HepG2 (cell line): ENCODE data around the gene MYADML2. TPM values are rescaled to one million over a fixed set of nuclear protein-coding genes. Genes with fewer than 3 reads are reported as not detected.

Source experiments
- ASH2L ChIP-seq: fragments of 300-600, 200-600 bp; sonication (generic); IDR thresholded peaks from 2 replicates; pipeline ENCODE4 v1.7.0; 2017; ENCODE audit warnings: low read depth, mild to moderate bottlenecking, moderate library complexity, mixed read lengths, low read length; ENCODE audit not compliant: insufficient read length
- GABPB1 ChIP-seq: IDR thresholded peaks from 2 replicates; pipeline ENCODE4 v1.6.1; 2016; ENCODE audit warnings: mild to moderate bottlenecking, missing genetic modification reagents, moderate library complexity, missing compliant biosample characterization
- HOMEZ ChIP-seq: IDR thresholded peaks from 2 replicates; pipeline ENCODE4 v1.6.1; 2016; ENCODE audit warnings: low read depth
- MTA1 ChIP-seq: sonication (generic); formaldehyde crosslinking; IDR thresholded peaks from 2 replicates; pipeline ENCODE4 v1.4.0; 2020; ENCODE audit warnings: missing genetic modification reagents, mild to moderate bottlenecking, borderline replicate concordance
- MTF1 ChIP-seq: sonication (generic); formaldehyde crosslinking; IDR thresholded peaks from 2 replicates; pipeline ENCODE4 v1.5.0; 2020; ENCODE audit warnings: missing genetic modification reagents
- SAFB2 ChIP-seq: sonication (generic); formaldehyde crosslinking; IDR thresholded peaks from 2 replicates; pipeline ENCODE4 v1.5.1; 2020; ENCODE audit warnings: missing genetic modification reagents, low read depth, mild to moderate bottlenecking, borderline replicate concordance
- SMARCE1 ChIP-seq: fragments of 450-650 bp; IDR thresholded peaks from 2 replicates; pipeline ENCODE4 v1.6.1; 2017; ENCODE audit warnings: borderline replicate concordance
- SRY ChIP-seq: sonication (generic); formaldehyde crosslinking; IDR thresholded peaks from 2 replicates; pipeline ENCODE4 v1.8.0; 2022; ENCODE audit warnings: mild to moderate bottlenecking, missing genetic modification reagents
- TEAD3 ChIP-seq: optimal IDR thresholded peaks from 2 replicates; pipeline ENCODE3; 2016; ENCODE audit warnings: borderline replicate concordance
- ZBTB40 ChIP-seq, 2 experiments: fragments of 450-650 bp in 1 of 2; sonication (generic) in 1 of 2; formaldehyde crosslinking in 1 of 2; IDR thresholded peaks; 2 replicates each; pipeline versions ENCODE4 v1.6.1 to v1.8.0; 2016 to 2022; ENCODE audit warnings: antibody characterized with exemption in 1 of 2, mild to moderate bottlenecking in 1 of 2, missing genetic modification reagents in 1 of 2
- ZC3H4 ChIP-seq: sonication (generic); formaldehyde crosslinking; IDR thresholded peaks from 2 replicates; pipeline ENCODE4 v1.4.0; 2020; ENCODE audit warnings: missing genetic modification reagents, borderline replicate concordance
- ZNF343 ChIP-seq: sonication (generic); formaldehyde crosslinking; IDR thresholded peaks from 2 replicates; pipeline ENCODE4 v1.4.0; 2020; ENCODE audit warnings: mild to moderate bottlenecking, missing genetic modification reagents
- ZNF468 ChIP-seq: sonication (generic); formaldehyde crosslinking; IDR thresholded peaks from 2 replicates; pipeline ENCODE4 v1.8.0; 2022; ENCODE audit warnings: mild to moderate bottlenecking, moderate library complexity, missing genetic modification reagents
- ZNF563 ChIP-seq: sonication (generic); formaldehyde crosslinking; IDR thresholded peaks from 2 replicates; pipeline ENCODE4 v1.8.0; 2022; ENCODE audit warnings: mild to moderate bottlenecking, moderate library complexity, missing genetic modification reagents
- ZNF569 ChIP-seq: sonication (generic); formaldehyde crosslinking; IDR thresholded peaks from 2 replicates; pipeline ENCODE4 v1.5.0; 2020; ENCODE audit warnings: mild to moderate bottlenecking, missing genetic modification reagents, moderate library complexity, borderline replicate concordance
- ZNF691 ChIP-seq: sonication (generic); formaldehyde crosslinking; IDR thresholded peaks from 2 replicates; pipeline ENCODE4 v1.4.0; 2020; ENCODE audit warnings: missing genetic modification reagents, low read depth, mild to moderate bottlenecking, borderline replicate concordance
- polyA plus RNA-seq, 8 experiments: library from polyadenylated mRNA; depleted of rRNA in 3 of 8; stranded (reverse) in 7 of 8; unstranded in 1 of 8; fragments of >200 nt; fragmentation: Illumina TruSeq in 4 of 8; extraction: Trizol in 4 of 8; gene quantifications; 2 replicates each; pipeline versions ENCODE4 v1.2.1 to v1.2.3, GENCODE V29; 2011 to 2016; ENCODE audit warnings: low read depth in 4 of 8, missing spikeins in 1 of 8, mixed read lengths in 1 of 8; ENCODE audit not compliant: insufficient read depth in 1 of 8
- total RNA-seq, 5 experiments: library from RNA; depleted of rRNA; stranded (reverse); fragments of >200 nt; fragmentation: Illumina TruSeq; extraction: Trizol; gene quantifications; 2 replicates each; pipeline ENCODE4 v1.2.3, GENCODE V29; 2016; ENCODE audit warnings: low read depth in 1 of 5

Gene MYADML2
- total and polyA plus RNA-seq, 2 of the 13 experiments (the other 11 are each of a cell fraction or from before 2014, with no cell fraction given), result not detected

DNA sequence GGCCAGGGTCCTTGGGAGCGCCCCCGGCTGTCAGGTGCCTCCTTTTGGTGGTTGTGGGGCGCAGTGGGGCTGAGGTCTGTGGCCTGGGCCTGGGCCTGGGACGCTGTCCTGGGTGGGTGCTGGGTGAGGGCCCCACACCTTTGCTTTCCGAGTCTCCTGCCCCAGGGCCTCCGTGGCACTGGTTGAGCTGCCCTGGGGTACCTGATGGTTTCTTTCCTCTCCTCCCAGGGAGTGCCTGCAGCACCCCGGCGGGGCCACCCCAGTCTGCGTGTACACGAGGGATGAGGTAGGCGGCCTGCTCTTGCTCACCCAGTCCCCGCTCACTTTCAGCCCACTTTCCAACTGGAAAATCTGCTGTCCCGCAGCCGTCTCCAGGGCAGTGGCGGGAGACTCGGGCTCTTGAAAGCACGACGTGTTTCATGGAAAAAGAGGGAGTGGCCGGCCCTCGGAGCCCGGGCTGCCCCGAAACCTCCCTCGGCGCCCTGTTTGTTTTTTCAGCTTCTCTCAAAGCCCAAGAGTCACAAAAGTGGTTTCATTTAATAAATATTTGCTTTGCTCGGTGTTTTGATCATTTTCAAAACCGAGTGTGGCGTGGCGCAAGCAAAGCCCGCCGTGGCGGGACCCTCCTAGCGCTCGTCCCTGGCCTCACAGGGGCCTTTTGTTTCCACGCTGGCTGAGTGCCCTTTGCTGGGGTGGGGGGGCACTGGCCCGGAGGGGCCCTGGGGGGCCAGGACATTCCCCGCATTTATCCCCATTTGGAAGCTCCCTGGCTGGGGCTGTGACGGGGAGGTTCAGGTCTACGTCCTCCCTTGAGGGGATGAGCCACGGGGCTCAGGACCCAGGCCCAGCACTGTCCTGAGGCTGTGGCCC, 47.8 kb upstream of the MYADML2 start (continued):
- no peak for TF ChIP-seq ZBTB40 (IDR thresholded peaks at IDR 0.05)
- peak; percentile 18 for TF ChIP-seq ZBTB40 (CRISPR knock-in tag; IDR thresholded peaks at IDR 0.05)
- no peak for TF ChIP-seq SAFB2 (CRISPR knock-in tag)
- no peak; the same call in 1 of the 2 replicates for TF ChIP-seq ZNF468 (CRISPR knock-in tag)
- TF ChIP-seq GABPB1 (CRISPR knock-in tag), result peak; percentile 10; the same call in 1 of the 2 replicates
- TF ChIP-seq ZNF343 (CRISPR knock-in tag), result no peak
- TF ChIP-seq ASH2L, result peak; percentile 78
- TF ChIP-seq ZNF691, result peak; percentile 39; the same call in 1 of the 2 replicates
- 0 out of 2 replicates have a peak, but pooled peaks have one; percentile 9 for TF ChIP-seq HOMEZ (CRISPR knock-in tag)
- TF ChIP-seq SMARCE1, result no peak
- peak; percentile 77 for TF ChIP-seq TEAD3 (CRISPR knock-in tag)
- no peak for TF ChIP-seq ZNF563 (CRISPR knock-in tag)
- TF ChIP-seq ZNF569 (CRISPR knock-in tag), result no peak
- peak; percentile 71; the same call in 1 of the 2 replicates for TF ChIP-seq SRY (CRISPR knock-in tag)
- TF ChIP-seq MTA1 (CRISPR knock-in tag), result peak; percentile 57; the same call in 1 of the 2 replicates
- TF ChIP-seq MTF1 (CRISPR knock-in tag), result 0 out of 2 replicates have a peak, but pooled peaks have one; percentile 49
- peak; percentile 47; the same call in 1 of the 2 replicates for TF ChIP-seq ZC3H4 (CRISPR knock-in tag)
